GM12891 (cell line): ENCODE data around the gene EPHB3.

ENCODE experiments used
- POLR2AphosphoS5 ChIP-seq: IDR thresholded peaks from 2 replicates; pipeline ENCODE4 v1.6.1; 2011; ENCODE audit warnings: low read depth, low read length, control low read depth
- TAF1 ChIP-seq: IDR thresholded peaks from 2 replicates; pipeline ENCODE4 v1.6.1; 2011; ENCODE audit warnings: low read depth, low read length, control low read depth

- TF ChIP-seq TAF1 (no peak), POLR2AphosphoS5 (no peak)
These were observed 34.1 kb downstream of the EPHB3 start for GRCh38 chr3:184595726-184596125.
